8988T (cell line): ENCODE results near the gene MSRB1.
A peak's percentile ranks its signal among the peaks of the same experiment; 100 is the strongest.

ENCODE experiments used
- DNase-seq: peaks from one replicate; pipeline ENCODE4 v3.0.0; 2011

The MSRB1 gene

GRCh38 chr16:1942810-1943726, at the start of gene MSRB1:
Gene MSRB1 (minus strand): TSS chr16:1943199. CDS start chr16:1943156, 43 bp downstream.
- peak; percentile 90 for DNase-seq

GRCh38 chr16:1991948-1992703, 49.1 kb upstream of the MSRB1 start:
- peak; percentile 75 for DNase-seq

- DNase-seq, result no peak
Measured at GRCh38 chr16:1991588-1991947, 48.6 kb upstream of the MSRB1 start.

GRCh38 chr16:1991135-1991551, 48.1 kb upstream of the MSRB1 start:
- DNase-seq, result no peak

GRCh38 chr16:1990351-1991134, 47.5 kb upstream of the MSRB1 start:
- DNase-seq, result no peak

GRCh38 chr16:1990101-1990350, 47.0 kb upstream of the MSRB1 start:
- DNase-seq, result no peak

GRCh38 chr16:1989209-1990100, 46.5 kb upstream of the MSRB1 start, which contains the start of gene SYNGR3:
Gene SYNGR3 (plus strand): TSS chr16:1989970. CDS start chr16:1990103, 133 bp downstream.
- DNase-seq, result no peak

- no peak for DNase-seq
Measured at GRCh38 chr16:1987198-1987597, 44.2 kb upstream of the MSRB1 start.

GRCh38 chr16:1985466-1986150, 42.6 kb upstream of the MSRB1 start:
- DNase-seq, result no peak

- no peak for DNase-seq
Measured at GRCh38 chr16:1984347-1985225, 41.6 kb upstream of the MSRB1 start.

- DNase-seq, result peak; percentile 98
Measured at GRCh38 chr16:1983544-1984346, 40.7 kb upstream of the MSRB1 start, which contains the start of gene GFER. Gene GFER (plus strand): TSS chr16:1984193. CDS start chr16:1984219, 26 bp downstream.

- DNase-seq, result no peak
Measured at GRCh38 chr16:1982991-1983543, 40.1 kb upstream of the MSRB1 start.

- no peak for DNase-seq
Measured at GRCh38 chr16:1982013-1982433, 39.0 kb upstream of the MSRB1 start.

GRCh38 chr16:1981398-1981836, 38.4 kb upstream of the MSRB1 start, which contains the start of gene NOXO1:
Gene NOXO1 (minus strand): TSS chr16:1981469. CDS start chr16:1981179, 290 bp downstream.
- no peak for DNase-seq

GRCh38 chr16:1980770-1981087, 37.7 kb upstream of the MSRB1 start:
- DNase-seq, result no peak

- no peak for DNase-seq
Measured at GRCh38 chr16:1980030-1980769, 37.2 kb upstream of the MSRB1 start.

GRCh38 chr16:1979271-1980029, 36.5 kb upstream of the MSRB1 start:
- no peak for DNase-seq
